WERI-Rb-1 (cell line): ENCODE results near the gene KDM4C.
"Not testable (repeated sequence)": the region's sequence is repeated elsewhere in the genome, so short reads cannot be mapped to it uniquely, and the experiment has no call there.

Experiments used
- DNase-seq: peaks from one replicate; pipeline ENCODE4 v3.0.0-alpha.2; 2020
- H3K27ac ChIP-seq: fragments of 250-450 bp; sonication (Bioruptor Pico); 2 replicates; pipeline ENCODE4 v1.5.1; 2020; ENCODE audit warnings: mild to moderate bottlenecking, moderate library complexity
- H3K27me3 ChIP-seq: fragments of 250-450 bp; sonication (Bioruptor Pico); 2 replicates; pipeline ENCODE4 v1.5.1; 2021; ENCODE audit warnings: mild to moderate bottlenecking, low read depth, moderate library complexity; ENCODE audit not compliant: insufficient read depth, severe bottlenecking
- H3K36me3 ChIP-seq: fragments of 250-450 bp; sonication (Bioruptor Pico); 2 replicates; pipeline ENCODE4 v1.5.1; 2020; ENCODE audit warnings: mild to moderate bottlenecking, moderate library complexity
- H3K4me3 ChIP-seq: 2 replicates; pipeline ENCODE4 v1.5.1; 2011; ENCODE audit warnings: low read depth, mild to moderate bottlenecking, control low read depth, low read length
- H3K9me3 ChIP-seq: fragments of 250-450 bp; sonication (Bioruptor Pico); 2 replicates; pipeline ENCODE4 v1.5.1; 2021; ENCODE audit warnings: mild to moderate bottlenecking, moderate library complexity; ENCODE audit not compliant: severe bottlenecking
- CTCF ChIP-seq: IDR thresholded peaks from 2 replicates; pipeline ENCODE4 v1.5.1; 2011; ENCODE audit warnings: low read depth, mild to moderate bottlenecking, control low read depth, inconsistent platforms, low read length

KDM4C gene

GRCh38 chr9:6787793-6788161 lies 30.0 kb downstream of the KDM4C start:
- no peak for TF ChIP-seq CTCF
- Histone ChIP-seq H3K36me3 (no peaks in the 10 kb centered on the region), H3K27me3 (no peaks in the 10 kb centered on the region), H3K9me3 (no peaks in the 10 kb centered on the region), H3K27ac (no peak overlapping the region), H3K4me3 (no peak overlapping the region)
- DNase-seq = no peak

DNA sequence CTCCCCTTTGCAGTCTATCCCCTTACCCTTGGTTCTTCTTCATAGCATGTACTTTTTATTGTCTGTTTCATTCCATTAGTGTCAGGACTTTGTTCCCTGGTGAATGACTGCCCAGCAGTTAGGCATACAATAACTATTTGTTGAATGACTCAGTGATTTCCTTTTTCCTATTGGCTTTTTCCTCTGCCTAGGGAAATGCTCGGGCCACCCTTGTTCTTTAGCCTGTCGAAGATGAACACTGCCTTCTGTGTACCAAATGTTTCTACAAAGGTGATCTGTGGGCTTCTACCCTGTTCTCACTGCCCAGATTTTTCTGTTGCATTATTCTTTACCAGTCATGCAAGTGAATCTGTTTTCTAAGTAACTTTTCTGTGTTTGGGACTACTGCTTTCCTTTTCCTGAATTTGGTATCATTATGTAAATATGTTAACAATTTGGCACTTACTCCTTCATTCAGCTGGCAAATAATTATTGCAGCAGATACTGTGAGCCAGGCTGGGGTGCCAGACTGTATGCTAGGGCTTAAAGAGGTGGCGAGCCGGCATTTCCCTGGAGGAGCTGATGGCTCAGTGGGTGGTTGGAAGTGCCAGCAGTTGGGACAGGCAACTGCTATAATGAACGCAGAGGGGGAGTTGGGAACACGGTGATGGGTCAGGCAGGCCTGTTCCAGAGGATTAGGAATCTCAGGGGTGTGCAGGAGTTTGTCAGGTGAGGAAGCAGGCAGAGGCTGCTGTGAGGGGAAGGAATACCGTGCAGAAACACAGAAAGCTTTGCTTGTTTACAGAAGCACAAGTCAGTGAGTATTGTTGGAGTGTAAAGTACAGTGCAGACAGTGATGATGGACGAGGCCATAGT lies 30.6 kb downstream of the KDM4C start:
- no peaks in the 10 kb centered on the region for H3K9me3 ChIP-seq
- H3K27me3 ChIP-seq = no peaks in the 10 kb centered on the region
- H3K4me3 ChIP-seq = no peak overlapping the region
- no peak overlapping the region for H3K27ac ChIP-seq
- DNase-seq = no peak
- H3K36me3 ChIP-seq = no peaks in the 10 kb centered on the region
- no peak for TF ChIP-seq CTCF

DNA sequence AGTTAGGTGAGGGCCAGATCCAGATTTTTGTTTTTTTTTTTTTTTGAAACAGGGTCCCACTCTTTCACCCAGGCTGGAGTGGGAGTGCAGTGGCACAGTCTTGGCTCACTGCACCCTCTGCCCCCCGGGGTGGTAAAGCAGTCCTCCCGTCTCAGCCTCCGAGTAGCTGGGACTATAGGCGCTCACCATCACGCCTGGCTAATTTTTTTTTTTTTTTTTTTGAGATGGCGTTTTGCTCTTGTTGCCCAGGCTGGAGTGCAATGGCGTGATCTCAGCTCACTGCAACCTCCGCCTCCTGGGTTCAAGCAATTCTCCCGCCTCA lies 31.2 kb downstream of the KDM4C start:
- DNase-seq, H3K27me3 ChIP-seq, H3K36me3 ChIP-seq, H3K9me3 ChIP-seq, H3K4me3 ChIP-seq, H3K27ac ChIP-seq: not testable (repeated sequence)

DNA sequence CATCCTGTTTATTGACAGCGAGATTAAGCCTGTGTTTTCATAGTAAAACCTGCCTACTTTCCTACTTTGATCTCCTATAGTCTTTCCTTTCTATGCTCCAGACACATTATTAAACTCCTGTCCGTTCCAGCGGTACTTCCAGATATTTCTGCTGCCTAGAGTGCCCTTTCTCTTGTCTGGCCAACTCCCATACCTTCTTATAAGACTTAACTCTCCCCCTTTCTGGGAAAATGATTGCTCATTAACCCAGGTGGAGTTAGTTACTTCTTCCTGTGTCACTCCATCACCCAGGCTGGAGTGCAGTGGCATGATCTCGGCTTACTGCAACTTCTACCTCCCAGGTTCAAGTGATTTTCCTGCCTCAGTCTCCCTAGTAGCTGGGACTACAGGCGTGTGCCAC lies 33.1 kb downstream of the KDM4C start:
- Histone ChIP-seq H3K36me3 (peaks cover 5% of the 10 kb centered on the region), H3K27ac (no peak overlapping the region), H3K27me3 (no peaks in the 10 kb centered on the region), H3K4me3 (no peak overlapping the region), H3K9me3 (no peaks in the 10 kb centered on the region)
- no peak for TF ChIP-seq CTCF
- DNase-seq = no peak

DNA sequence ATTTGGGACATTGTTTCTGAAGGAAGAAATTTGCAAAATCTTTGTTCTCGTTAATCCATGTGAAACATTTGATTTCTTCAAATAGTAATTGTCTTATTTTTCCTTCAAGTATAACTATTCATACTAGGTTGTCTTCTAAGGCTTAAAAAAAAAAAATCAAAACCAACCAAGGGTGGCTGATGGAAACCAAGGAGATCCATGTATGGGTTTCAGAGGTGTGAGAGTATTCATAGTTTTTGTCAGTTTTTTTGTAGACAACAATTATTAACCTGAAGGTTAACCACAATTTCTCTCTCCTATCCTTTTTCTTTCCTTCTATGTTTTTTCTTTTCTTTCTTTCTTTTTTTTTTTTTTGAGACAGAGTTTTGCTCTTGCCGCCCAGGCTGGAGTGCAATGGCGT lies 35.4 kb downstream of the KDM4C start:
- H3K27ac ChIP-seq = no peak overlapping the region
- peaks cover 5% of the 10 kb centered on the region for H3K36me3 ChIP-seq
- H3K9me3 ChIP-seq = no peaks in the 10 kb centered on the region
- TF ChIP-seq CTCF = no peak
- no peaks in the 10 kb centered on the region for H3K27me3 ChIP-seq
- no peak for DNase-seq
- H3K4me3 ChIP-seq = no peak overlapping the region

DNA sequence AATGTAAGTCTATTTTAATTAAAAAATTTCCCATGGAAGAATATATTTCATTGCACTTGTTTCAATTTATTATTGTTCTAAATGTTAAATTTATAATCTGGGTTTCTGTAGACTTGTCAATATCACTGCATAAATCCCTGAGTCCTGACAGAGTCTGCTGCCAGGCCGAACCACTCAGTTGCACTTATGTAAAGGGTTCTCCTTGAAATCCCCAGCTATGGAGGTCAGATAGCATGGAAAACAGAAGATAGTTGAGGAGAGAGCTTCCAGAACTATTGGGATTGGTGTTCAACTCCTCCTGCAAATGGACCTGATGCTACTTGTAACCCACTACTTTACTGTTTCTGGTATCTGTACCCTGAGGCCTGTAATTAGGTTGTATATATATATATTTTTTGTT lies 37.2 kb downstream of the KDM4C start:
- DNase-seq = no peak
- H3K9me3 ChIP-seq = no peaks in the 10 kb centered on the region
- no peak for TF ChIP-seq CTCF
- H3K27ac ChIP-seq = no peak overlapping the region
- H3K27me3 ChIP-seq = no peaks in the 10 kb centered on the region
- H3K36me3 ChIP-seq = peaks cover 5% of the 10 kb centered on the region
- H3K4me3 ChIP-seq = no peak overlapping the region
